ENCODE measurements around the gene B4GALT4. TPM values are rescaled to one million over a fixed set of nuclear protein-coding genes. Genes with fewer than 3 reads are reported as not detected.

The B4GALT4 gene
- total and polyA plus RNA-seq, 2 of the 4 experiments (the other 2 are of a cell fraction), result 27.0 to 30.3 TPM

DNA sequence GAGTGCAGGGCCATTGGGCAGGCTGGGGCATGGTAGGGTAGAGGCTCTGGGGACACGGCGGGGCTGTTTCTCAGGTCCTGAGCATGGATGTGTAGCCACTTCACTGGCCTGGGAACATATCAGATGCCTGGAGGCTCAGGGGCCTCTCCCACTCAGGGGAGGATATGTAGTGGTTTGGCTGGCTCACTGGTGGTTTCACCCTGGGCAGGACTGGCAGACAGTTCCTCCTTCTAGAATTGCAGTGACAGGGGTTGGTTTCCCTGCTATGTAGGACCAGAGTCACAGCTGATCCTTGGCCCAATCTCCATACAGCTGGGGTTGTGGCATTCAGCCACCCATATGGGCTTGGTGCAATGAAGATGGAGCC is 48.7 kb upstream of the B4GALT4 start (continued):
- TF ChIP-seq RFX5 (IDR thresholded peaks at IDR 0.05; ENCODE audit: low read depth, low read length) (no peak), MAFK (IDR thresholded peaks at IDR 0.05; ENCODE audit: low read depth, low read length) (no peak)

DNA sequence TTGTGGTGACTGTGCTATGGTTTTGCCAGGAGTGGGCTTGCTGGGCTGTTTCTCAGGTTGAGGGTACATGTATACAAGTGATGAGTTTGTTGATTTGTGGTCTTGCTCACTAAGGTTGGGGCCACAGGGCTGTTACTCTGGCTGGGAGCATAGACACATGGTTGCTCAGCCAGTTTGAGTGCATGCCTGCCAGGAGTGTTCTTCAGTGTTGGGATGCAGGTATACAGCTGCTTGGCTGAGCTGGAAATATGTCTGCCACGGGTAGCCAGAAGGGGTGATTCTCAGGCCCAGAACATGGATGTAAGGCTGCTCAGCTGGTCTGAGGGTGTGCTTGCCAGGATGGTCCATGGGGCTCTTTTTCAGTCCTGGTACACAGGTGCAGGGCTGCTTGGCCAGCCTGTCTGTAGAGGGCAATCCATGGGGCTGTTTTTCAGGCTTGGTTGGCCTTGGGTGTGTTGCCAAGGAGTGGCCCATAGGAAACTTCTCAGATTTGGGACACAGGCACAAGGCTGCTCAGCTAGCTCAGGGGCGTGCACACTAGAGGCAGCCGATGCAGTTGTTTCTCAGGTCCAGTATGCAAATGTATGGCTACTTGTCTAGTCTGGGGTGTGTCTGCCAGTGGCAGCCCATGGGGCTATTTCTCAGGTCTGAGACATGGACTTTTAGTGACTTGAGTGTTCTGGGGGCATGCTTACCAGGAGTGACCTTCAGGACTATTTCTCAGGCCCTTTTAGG is 48.2 kb upstream of the B4GALT4 start:
- H2AK9ac ChIP-seq (replicated peaks; ENCODE audit: low read depth, low read length, poor library complexity), result no peak overlapping the region
- H3K36me3 ChIP-seq (ENCODE audit: control insufficient read depth, insufficient read depth, low read length), result no peaks in the 10 kb centered on the region
- no peak overlapping the region for H3K4me2 ChIP-seq (ENCODE audit: low read depth, low read length)
- H2BK15ac ChIP-seq (ENCODE audit: low read depth, low read length), result no peak overlapping the region
- H4K5ac ChIP-seq (ENCODE audit: low read depth, low read length), result no peak overlapping the region
- dilution Hi-C loops (cut with HindIII; ENCODE audit: low sequenced_read_pairs, unreplicated experiment) (no loop called here), intact Hi-C loops (cut with micrococcal nuclease) (no loop called here), in situ Hi-C loops (cut with MboI; ENCODE audit: low sequenced_read_pairs) (loop anchor here (25.0 kb wide), 1 partner anchor 398 kb away; the partner anchor contains the start of gene COX17)
- DNase-seq, result no peak
- H2BK120ac ChIP-seq (ENCODE audit: low read depth, low read length), result no peak overlapping the region
- ChIA-PET POLR2A (ENCODE audit: unreplicated experiment) (no interaction called here), CTCF (no interaction called here)
- no peak overlapping the region for H2BK20ac ChIP-seq (ENCODE audit: low read depth, low read length)
- H3K4ac ChIP-seq (ENCODE audit: low read depth, low read length), result no peak overlapping the region
- H3K27ac ChIP-seq (ENCODE audit: insufficient read depth, low read length), result no peak overlapping the region
- no peak overlapping the region for H4K8ac ChIP-seq (ENCODE audit: low read depth in 2 of 2, low read length in 2 of 2)
- no peak overlapping the region for H3K56ac ChIP-seq (ENCODE audit: extremely low read depth, insufficient read depth, low read length)
- no peak overlapping the region for H3K4me3 ChIP-seq (ENCODE audit: insufficient read depth, low read depth, low read length)
- WGBS, 2 experiments (ENCODE audit: extremely low coverage in 2 of 2, insufficient read length in 1 of 2), result 92% methylated on average over 2 of the region's 3 CpGs; no CpG with 5 or more reads in 1 of the 2 experiments
- no peaks in the 10 kb centered on the region for H3K27me3 ChIP-seq (ENCODE audit: control insufficient read depth, insufficient read depth, low read length)
- H2BK5ac ChIP-seq (ENCODE audit: low read depth, low read length, poor library complexity, severe bottlenecking), result no peak overlapping the region
- H3K23ac ChIP-seq (ENCODE audit: low read depth, low read length), result no peak overlapping the region
- no peak overlapping the region for H3K9ac ChIP-seq (ENCODE audit: low read depth, low read length)
- H3K9me1 ChIP-seq (ENCODE audit: insufficient read depth, low read length), result no peaks in the 10 kb centered on the region
- ATAC-seq (ENCODE audit: low read depth), result no peak
- H3K79me1 ChIP-seq (ENCODE audit: low read depth in 1 of 2, low read length in 2 of 2), result no peaks in the 10 kb centered on the region
- no peak overlapping the region for H3K14ac ChIP-seq (replicated peaks; ENCODE audit: low read depth, low read length)
- no peaks in the 10 kb centered on the region for H4K20me1 ChIP-seq (ENCODE audit: insufficient read depth, low read length)
- no TSS peak for BruUV-seq (replicated peaks)
- H2AFZ ChIP-seq (replicated peaks; ENCODE audit: low read length, poor library complexity), result no peak overlapping the region
- no peaks in the 10 kb centered on the region for H3K4me1 ChIP-seq (ENCODE audit: control insufficient read depth, insufficient read depth, low read length)
- no peaks in the 10 kb centered on the region for H3K9me3 ChIP-seq (ENCODE audit: control insufficient read depth, insufficient read depth, low read length)
- H4K91ac ChIP-seq (ENCODE audit: insufficient read depth, low read depth, low read length), result no peak overlapping the region
- no peak overlapping the region for H3K18ac ChIP-seq (ENCODE audit: low read depth, low read length)
- H2AK5ac ChIP-seq (ENCODE audit: low read depth, low read length), result no peak overlapping the region
- TF ChIP-seq FOS (IDR thresholded peaks at IDR 0.05; ENCODE audit: low read depth, low read length), result no peak
- no peak for TF ChIP-seq SMC3 (IDR thresholded peaks at IDR 0.05; ENCODE audit: low read depth, low read length)
- TF ChIP-seq CHD1 (IDR thresholded peaks at IDR 0.05; ENCODE audit: low read depth, low read length), result no peak
- TF ChIP-seq MXI1 (IDR thresholded peaks at IDR 0.05; ENCODE audit: borderline replicate concordance, low read depth, low read length), result no peak
- no peak for TF ChIP-seq BHLHE40 (IDR thresholded peaks at IDR 0.05; ENCODE audit: low read depth, low read length)
- no peak for TF ChIP-seq MAFK (IDR thresholded peaks at IDR 0.05; ENCODE audit: low read depth, low read length)
- TF ChIP-seq RCOR1 (IDR thresholded peaks at IDR 0.05; ENCODE audit: insufficient replicate concordance, low read length), result no peak
- TF ChIP-seq, protein P1, sequence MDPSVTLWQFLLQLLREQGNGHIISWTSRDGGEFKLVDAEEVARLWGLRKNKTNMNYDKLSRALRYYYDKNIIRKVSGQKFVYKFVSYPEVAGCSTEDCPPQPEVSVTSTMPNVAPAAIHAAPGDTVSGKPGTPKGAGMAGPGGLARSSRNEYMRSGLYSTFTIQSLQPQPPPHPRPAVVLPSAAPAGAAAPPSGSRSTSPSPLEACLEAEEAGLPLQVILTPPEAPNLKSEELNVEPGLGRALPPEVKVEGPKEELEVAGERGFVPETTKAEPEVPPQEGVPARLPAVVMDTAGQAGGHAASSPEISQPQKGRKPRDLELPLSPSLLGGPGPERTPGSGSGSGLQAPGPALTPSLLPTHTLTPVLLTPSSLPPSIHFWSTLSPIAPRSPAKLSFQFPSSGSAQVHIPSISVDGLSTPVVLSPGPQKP (IDR thresholded peaks at IDR 0.05; ENCODE audit: borderline replicate concordance, low read depth, low read length), result no peak
- no peak for TF ChIP-seq RAD21 (IDR thresholded peaks at IDR 0.05; ENCODE audit: low read length)
- TF ChIP-seq, protein P2, sequence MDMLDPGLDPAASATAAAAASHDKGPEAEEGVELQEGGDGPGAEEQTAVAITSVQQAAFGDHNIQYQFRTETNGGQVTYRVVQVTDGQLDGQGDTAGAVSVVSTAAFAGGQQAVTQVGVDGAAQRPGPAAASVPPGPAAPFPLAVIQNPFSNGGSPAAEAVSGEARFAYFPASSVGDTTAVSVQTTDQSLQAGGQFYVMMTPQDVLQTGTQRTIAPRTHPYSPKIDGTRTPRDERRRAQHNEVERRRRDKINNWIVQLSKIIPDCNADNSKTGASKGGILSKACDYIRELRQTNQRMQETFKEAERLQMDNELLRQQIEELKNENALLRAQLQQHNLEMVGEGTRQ (IDR thresholded peaks at IDR 0.05; ENCODE audit: low read depth, low read length), result no peak
- TF ChIP-seq CEBPB (IDR thresholded peaks at IDR 0.05; ENCODE audit: low read depth, low read length), result no peak
- TF ChIP-seq NFE2L2 (IDR thresholded peaks at IDR 0.05; ENCODE audit: low read depth, low read length), result no peak
